ENCODE measurements around the gene SCIN.

- TF ChIP-seq CTCF (IDR thresholded peaks at IDR 0.05) (no peak), POLR2AphosphoS5 (IDR thresholded peaks at IDR 0.05; ENCODE audit: low read depth, low read length) (no peak), REST (IDR thresholded peaks at IDR 0.05; ENCODE audit: insufficient read depth in 1 of 2, low read depth in 2 of 2, low read length in 1 of 2) (no peak), TCF7L2 (IDR thresholded peaks at IDR 0.05; ENCODE audit: low read depth, low read length) (no peak), SIN3A (IDR thresholded peaks at IDR 0.05; ENCODE audit: borderline replicate concordance, insufficient read depth, low read depth, low read length) (no peak)
Observed at GRCh38 chr7:12565873-12566272, 4.6 kb upstream of the SCIN start.

All from Panc1 (cell line).